Inflammatory macrophage (primary cell): Measurements from ENCODE around the gene HPCAL1.

Experiments used
- DNase-seq, 2 donors: peaks; one replicate each; pipeline ENCODE4 v3.0.0-alpha.2; 2020 to 2022

The HPCAL1 gene

GRCh38 chr2:10371441-10372196, 68.9 kb downstream of the HPCAL1 start:
- no peak for DNase-seq

- no peak for DNase-seq
These were observed 69.6 kb downstream of the HPCAL1 start for GRCh38 chr2:10372203-10372861.

- DNase-seq: no peak
These were observed 70.1 kb downstream of the HPCAL1 start for GRCh38 chr2:10372862-10373240.

- DNase-seq: no peak
These were observed 71.2 kb downstream of the HPCAL1 start for GRCh38 chr2:10373931-10374330.

DNA sequence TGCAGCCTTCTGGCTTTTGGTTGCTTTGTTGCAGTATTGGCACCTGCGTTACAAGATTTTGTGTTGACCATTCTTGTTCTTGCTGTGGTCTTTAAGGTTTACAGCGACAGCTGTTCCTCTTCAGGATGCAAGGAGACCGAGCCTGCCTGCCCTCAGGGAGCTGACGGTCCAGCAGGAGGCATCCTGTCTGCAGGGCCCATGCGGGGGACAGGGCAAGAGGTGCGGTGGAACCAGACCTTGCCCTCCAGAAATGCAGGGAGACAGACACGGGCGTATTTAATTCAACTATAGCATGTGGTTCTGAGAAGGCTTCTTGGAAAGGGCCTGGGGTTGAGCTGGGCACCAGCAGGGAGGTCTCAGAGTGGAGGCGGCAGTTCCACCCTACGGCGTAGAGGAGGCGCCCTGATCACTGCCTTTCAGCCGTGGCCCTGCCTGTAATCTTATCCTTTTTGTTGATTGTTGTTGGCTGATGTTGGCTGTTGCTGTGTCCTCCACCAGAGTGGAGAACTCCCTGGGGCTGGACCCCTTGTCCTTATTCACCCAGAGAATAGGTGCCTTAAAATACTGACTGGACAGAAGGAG, 71.7 kb downstream of the HPCAL1 start:
- no peak for DNase-seq

GRCh38 chr2:10375570-10376281, 73.0 kb downstream of the HPCAL1 start:
- peak; percentile 33 to 58 for DNase-seq

DNA sequence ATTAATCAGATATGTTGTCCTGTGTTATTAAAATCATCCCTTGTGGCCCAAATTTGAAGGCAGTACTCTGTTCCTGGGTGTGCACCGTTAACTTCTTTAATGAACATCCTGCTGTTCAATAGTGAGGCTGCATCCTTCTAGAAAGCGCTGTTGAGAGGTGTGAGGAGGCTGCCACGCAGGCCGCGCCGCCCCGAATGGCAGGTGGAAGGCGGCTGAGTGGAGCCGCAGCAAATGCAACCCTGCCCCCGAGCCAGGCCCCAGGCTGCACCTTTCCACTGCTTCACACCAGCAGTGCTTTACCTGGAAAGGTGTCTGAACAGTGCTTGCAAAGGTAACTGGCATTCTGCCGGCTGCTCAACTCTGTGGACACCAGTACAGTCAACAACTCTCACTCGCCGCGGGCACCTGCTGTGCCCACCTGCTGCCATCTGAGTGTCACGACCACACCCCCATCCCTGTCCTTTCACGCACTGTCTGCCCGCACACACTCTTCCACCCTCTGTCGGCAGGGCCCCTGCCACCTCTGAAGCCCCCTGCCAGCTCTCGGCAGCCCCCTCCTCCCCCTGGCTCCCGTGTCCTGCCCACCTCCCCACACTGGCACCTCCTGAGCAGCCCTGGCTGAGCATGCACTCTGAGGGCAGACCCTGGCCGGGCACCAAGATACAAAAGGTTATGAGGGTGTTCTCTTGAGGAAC, 74.5 kb downstream of the HPCAL1 start:
- DNase-seq: no peak

- no peak for DNase-seq
These were observed 75.0 kb downstream of the HPCAL1 start for GRCh38 chr2:10377747-10378085.

DNA sequence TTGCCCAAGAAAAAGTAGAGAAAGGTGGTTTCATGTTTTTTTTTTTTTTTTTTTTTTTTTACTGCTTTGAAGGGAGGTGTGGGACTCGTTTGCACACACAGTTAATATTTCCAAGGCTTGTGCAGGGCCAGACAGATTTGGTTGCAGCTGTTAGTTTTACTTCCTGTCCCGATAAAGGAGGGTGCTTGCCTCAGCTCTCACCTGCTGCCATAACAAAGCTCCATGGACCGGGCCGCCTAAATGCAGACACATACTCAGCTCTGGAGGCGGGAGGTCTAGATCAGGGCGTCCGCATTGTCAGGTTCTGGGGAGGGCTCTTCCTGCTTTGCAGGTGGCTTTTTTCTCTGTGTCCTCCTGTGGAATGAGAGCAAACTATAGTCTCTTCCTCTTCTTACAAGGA, 75.5 kb downstream of the HPCAL1 start:
- DNase-seq: no peak

- peak; percentile 91 to 96 for DNase-seq
These were observed 77.6 kb downstream of the HPCAL1 start for GRCh38 chr2:10380048-10380926.

DNA sequence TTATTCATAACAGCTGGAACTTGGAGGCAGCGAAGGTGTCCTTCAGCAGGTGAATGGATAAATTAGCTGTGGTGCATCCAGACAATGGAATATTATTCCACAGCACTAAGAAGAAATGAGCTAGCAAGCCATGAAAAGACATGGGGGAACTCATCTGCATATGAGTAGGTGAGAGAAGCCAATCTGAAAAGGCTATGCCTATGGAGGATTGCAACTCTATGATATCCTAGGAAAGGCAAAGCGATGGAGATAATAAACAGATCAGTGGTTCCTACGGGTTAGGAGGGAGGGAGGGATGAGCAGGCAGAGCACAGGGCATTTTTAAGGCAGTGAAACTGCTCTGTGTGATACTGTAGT, 79.3 kb downstream of the HPCAL1 start:
- DNase-seq: no peak

DNA sequence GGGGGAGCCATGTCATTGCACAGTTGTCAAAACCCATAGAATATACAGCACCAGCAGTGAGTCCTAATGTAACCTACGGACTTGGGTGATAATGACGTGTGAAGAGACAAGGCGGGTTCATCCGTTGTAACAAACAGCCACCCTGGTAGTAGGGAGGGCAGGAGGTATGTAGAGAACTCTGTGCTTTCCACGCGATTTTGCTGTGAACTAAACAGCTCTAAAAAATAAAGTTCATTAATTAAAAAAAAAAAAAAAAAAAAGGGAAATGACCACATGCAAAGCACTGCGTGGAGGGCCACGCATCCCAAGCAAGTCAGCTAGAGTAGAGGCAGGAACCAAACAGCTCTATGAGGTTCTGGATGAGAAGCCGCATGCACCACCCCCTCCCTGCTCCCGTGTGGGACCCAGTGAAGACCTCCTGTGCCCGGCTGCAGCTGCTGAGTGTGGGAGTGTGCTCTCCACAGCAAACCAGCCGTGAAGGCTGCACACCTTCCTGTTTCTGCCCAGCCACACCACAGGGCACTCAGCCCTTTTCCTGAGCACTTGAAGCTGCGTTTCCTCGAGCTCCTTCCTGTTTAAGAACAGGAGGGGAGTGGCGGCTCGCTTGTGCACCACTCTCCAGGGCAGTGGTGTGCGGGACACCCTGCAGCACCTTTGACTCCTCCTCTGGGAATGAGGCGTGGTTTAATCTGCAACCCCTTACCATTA, 79.8 kb downstream of the HPCAL1 start:
- peak; percentile 83 to 87 for DNase-seq

- peak; percentile 40 to 65 for DNase-seq
These were observed 81.4 kb downstream of the HPCAL1 start for GRCh38 chr2:10383960-10384734.

DNA sequence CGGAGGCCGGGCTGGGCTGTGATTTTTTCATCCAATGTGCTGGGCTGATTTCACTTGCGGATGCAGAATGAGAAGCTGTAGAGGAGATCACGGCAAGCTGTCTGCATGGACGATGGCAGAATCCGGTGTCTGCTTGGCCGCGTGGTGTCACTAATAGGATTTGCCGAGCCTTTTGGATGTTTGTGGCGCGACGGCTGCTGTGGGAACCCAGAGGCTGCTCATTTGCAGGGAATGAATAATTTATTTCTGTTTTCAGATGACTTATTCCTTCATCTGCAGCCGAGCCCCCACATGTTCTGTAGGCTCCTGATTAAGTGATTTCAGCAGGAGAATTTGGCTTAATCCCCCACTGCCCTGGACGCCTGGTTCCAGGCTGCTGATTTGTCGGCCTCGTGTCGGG, 82.8 kb downstream of the HPCAL1 start:
- no peak for DNase-seq

- peak; percentile 59 to 66 for DNase-seq
These were observed 83.4 kb downstream of the HPCAL1 start for GRCh38 chr2:10385933-10386773.

- no peak for DNase-seq
These were observed 84.3 kb downstream of the HPCAL1 start for GRCh38 chr2:10387033-10387432.

GRCh38 chr2:10388954-10389560, 86.4 kb downstream of the HPCAL1 start:
- no peak for DNase-seq

GRCh38 chr2:10389573-10389972, 86.9 kb downstream of the HPCAL1 start:
- DNase-seq: no peak

- DNase-seq: peak; percentile 70 to 71
These were observed 87.7 kb downstream of the HPCAL1 start for GRCh38 chr2:10390369-10390801.
